Hair follicular keratinocyte (primary cell): ENCODE measurements around the gene ZNF324. TPM values are rescaled to one million over a fixed set of nuclear protein-coding genes. Genes with fewer than 3 reads are reported as not detected.

Experiments
- total RNA-seq: library from RNA; depleted of rRNA; stranded (reverse); fragments of >200 nt; gene quantifications from 2 replicates; pipeline ENCODE4 v1.2.3, GENCODE V29; 2015

The ZNF324 gene
- 6.2 and 9.3 TPM in 2 replicates for total RNA-seq

GRCh38 chr19:58466760-58467589, at the start of gene ZNF324:
TSS of gene ZNF324 (plus strand) at chr19:58467080. CDS start at chr19:58469186, 2,106 bp downstream.

DNA sequence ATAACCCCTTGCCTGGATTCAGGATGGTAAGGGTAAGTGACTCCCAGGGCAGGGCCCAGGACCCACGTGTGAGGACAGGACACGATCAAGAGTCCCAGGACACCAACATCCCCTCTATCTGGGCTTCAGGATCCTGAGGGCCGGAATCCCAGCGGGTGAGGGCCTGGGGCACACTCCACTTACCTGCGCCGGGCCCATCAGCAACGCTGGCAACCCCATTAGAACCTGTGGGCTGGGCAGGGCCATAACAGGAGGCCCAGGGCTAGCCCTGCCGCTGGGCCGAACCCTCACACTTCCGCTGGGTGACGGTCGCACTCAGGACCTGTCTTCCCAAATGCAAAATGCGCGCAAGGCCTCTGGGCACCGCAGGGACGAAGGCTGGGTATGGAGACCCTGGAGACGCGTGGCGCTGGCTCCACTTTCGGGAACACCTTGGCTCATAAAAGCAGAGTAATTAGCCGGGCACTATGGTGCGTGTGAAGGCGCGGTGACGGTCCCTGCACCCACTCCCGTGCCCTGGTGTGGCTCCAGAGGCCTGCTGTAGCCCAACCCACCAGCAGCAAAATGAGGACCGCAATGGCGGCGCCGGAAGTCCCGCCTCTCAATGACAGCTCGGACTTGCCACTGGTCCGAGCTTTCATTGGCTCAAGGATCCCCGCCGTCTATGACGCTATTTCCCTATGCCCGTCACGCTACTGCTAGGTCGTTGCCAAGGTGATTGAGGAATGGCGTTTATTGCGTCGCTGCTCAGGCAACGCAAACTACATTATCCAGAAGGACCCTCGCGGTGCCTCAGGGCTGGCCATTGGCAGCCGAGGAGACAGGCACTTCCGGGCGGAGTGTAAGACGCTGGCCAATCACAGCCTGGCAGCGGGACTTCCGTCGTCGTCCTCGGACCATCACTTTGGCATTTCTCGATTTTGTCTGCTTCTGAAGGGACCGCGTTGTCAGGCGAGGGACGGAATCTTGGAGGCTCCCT, 27.0 kb upstream of the ZNF324 start, which contains the start of gene ZNF132:
TSS of gene ZNF132 (minus strand) at position 578 of the 979 bp plus-strand sequence. CDS start at position 246, 332 bp downstream.

GRCh38 chr19:58451358-58452101, 15.3 kb upstream of the ZNF324 start, which contains the start of gene ZNF324B:
TSS of gene ZNF324B (plus strand) at chr19:58451622. CDS start at chr19:58453702, 2,080 bp downstream.

GRCh38 chr19:58475714-58476497, 9.0 kb downstream of the ZNF324 start, which contains the start of gene ZNF446:
TSS of gene ZNF446 (plus strand) at chr19:58476352. CDS start at chr19:58477219, 867 bp downstream.

GRCh38 chr19:58511353-58512208, 44.7 kb downstream of the ZNF324 start, which contains the start of gene SLC27A5:
TSS of gene SLC27A5 (minus strand) at chr19:58511992. CDS start at chr19:58511955, 37 bp downstream.

DNA sequence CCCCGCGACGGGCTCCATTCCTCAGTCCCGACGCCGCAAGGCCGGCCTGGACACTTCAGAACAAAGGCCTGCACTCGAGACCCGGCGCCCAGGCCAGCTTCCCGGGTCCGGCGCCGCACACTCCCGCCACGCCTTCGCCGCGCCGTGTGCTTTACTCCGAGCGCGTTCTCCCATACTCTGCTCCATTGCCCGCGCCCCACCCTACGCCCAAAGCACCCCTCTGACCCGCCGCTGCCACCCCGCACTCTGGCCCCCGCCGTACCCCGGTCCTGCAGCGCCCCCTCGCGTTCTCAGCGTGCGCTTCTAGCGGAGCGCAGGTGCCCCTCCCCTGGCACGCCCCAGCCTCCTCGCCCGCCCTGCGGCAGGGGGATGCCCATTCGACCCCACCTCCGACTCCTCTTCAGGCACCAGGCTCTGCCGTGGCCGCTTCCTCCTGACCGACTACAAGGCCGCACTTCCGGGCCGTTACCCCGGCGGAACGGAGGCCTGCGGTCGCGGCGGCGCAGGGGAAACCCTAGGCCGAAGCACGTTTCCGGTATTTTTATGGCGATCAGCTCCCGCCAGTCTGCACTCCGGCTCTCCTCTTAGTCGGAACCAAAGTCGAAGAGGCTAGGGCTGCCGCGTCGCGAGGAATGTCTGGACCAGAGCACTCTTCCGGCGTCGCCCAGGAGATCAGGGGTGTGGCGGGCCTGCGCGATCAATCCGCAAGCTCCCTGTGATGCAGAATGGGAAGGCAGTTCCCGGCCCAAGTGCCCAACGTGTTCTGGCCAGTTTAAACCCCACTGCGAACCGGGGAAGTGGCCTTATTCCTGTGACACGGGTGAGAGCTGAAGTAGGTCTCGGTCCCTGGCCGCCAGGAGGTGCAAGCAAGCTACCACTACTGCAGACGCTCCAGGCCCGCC, 52.7 kb downstream of the ZNF324 start, which contains the start of gene ZBTB45:
TSS of gene ZBTB45 (minus strand) at position 456 of the 902 bp plus-strand sequence. CDS start 2,137 bp downstream, outside the sequence.

Other genes with a start within 250 kb of the ZNF324 start
- 49.7 and 57.3 TPM in 2 replicates for gene ZNF544, start 238.2 kb upstream of the ZNF324 start, total RNA-seq
- gene ZNF8, start 188.1 kb upstream of the ZNF324 start, total RNA-seq, result 2.4 and 4.3 TPM in 2 replicates
- gene ERVK3-1, start 161.7 kb upstream of the ZNF324 start, total RNA-seq, result 22.0 and 31.9 TPM in 2 replicates
- 2.0 and 2.7 TPM in 2 replicates for gene ZSCAN22, start 140.1 kb upstream of the ZNF324 start, total RNA-seq
- 15.6 and 26.6 TPM in 2 replicates for gene A1BG, start 113.6 kb upstream of the ZNF324 start, total RNA-seq
- gene ZNF497, start 104.3 kb upstream of the ZNF324 start, total RNA-seq, result 0.86 and 1.3 TPM in 2 replicates
- gene ZNF837, start 86.0 kb upstream of the ZNF324 start, total RNA-seq, result 2.5 and 3.7 TPM in 2 replicates
- 2,350 and 2,403 TPM in 2 replicates for gene RPS5, start 79.8 kb upstream of the ZNF324 start, total RNA-seq
- 0.27 and 0.31 TPM in 2 replicates for gene RNF225, start 71.4 kb upstream of the ZNF324 start, total RNA-seq
- gene ZNF584, start 58.4 kb upstream of the ZNF324 start, total RNA-seq, result 7.0 and 16.3 TPM in 2 replicates
- gene ZNF132, start 26.9 kb upstream of the ZNF324 start, total RNA-seq, result 1.6 and 2.2 TPM in 2 replicates
- 6.6 and 7.2 TPM in 2 replicates for gene ZNF324B, start 15.5 kb upstream of the ZNF324 start, total RNA-seq
- 6.5 and 8.6 TPM in 2 replicates for gene ZNF446, start 9.3 kb downstream of the ZNF324 start, total RNA-seq
- 12.7 and 12.8 TPM in 2 replicates for gene SLC27A5, start 44.9 kb downstream of the ZNF324 start, total RNA-seq
- 11.1 and 13.1 TPM in 2 replicates for gene ZBTB45, start 52.7 kb downstream of the ZNF324 start, total RNA-seq
- gene TRIM28, start 77.0 kb downstream of the ZNF324 start, total RNA-seq, result 265 and 397 TPM in 2 replicates
- 101 and 114 TPM in 2 replicates for gene CHMP2A, start 88.0 kb downstream of the ZNF324 start, total RNA-seq
- gene UBE2M, start 91.5 kb downstream of the ZNF324 start, total RNA-seq, result 32.1 and 51.0 TPM in 2 replicates
- gene MZF1, start 106.3 kb downstream of the ZNF324 start, total RNA-seq, result 6.6 and 9.8 TPM in 2 replicates